Measurements from ENCODE around the gene GHRHR.

DNA sequence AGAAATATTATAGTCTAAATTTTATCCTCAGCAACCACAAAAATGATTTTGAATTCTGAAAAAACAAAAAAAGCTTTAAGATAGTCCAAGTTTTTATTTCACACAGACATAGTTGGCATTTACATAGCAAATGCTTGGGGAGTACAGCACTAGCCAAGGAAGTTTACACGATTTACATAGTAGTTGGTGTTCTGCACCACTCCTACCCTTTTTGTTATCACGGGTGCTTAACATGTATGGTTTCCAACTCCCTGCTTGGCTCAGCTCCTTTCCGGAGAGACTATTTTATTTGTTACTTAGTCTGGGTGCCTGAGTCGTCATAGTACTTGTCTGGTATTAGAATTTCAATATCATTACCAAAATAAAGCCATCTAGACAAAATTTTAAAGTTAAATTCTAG, 8.8 kb upstream of the GHRHR start:
- TF ChIP-seq, protein P1, sequence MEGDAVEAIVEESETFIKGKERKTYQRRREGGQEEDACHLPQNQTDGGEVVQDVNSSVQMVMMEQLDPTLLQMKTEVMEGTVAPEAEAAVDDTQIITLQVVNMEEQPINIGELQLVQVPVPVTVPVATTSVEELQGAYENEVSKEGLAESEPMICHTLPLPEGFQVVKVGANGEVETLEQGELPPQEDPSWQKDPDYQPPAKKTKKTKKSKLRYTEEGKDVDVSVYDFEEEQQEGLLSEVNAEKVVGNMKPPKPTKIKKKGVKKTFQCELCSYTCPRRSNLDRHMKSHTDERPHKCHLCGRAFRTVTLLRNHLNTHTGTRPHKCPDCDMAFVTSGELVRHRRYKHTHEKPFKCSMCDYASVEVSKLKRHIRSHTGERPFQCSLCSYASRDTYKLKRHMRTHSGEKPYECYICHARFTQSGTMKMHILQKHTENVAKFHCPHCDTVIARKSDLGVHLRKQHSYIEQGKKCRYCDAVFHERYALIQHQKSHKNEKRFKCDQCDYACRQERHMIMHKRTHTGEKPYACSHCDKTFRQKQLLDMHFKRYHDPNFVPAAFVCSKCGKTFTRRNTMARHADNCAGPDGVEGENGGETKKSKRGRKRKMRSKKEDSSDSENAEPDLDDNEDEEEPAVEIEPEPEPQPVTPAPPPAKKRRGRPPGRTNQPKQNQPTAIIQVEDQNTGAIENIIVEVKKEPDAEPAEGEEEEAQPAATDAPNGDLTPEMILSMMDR (IDR thresholded peaks at IDR 0.05; ENCODE audit: borderline replicate concordance, extremely low read depth, low read length, poor library complexity, severe bottlenecking) = no peak
- no peak for TF ChIP-seq EZH2 (IDR thresholded peaks at IDR 0.05; ENCODE audit: borderline replicate concordance, low read depth, low read length, severe bottlenecking)
